IMR-90 (cell line): Measurements from ENCODE around the gene OXLD1.

ENCODE experiments used
- BHLHE40 ChIP-seq: fragments of 150-350 bp; IDR thresholded peaks from 2 replicates; pipeline ENCODE4 v1.6.1; 2016; ENCODE audit warnings: mild to moderate bottlenecking, low read depth, low read length
- ELK1 ChIP-seq: fragments of 150-350 bp; IDR thresholded peaks from 2 replicates; pipeline ENCODE4 v1.6.1; 2016; ENCODE audit warnings: low read depth, mild to moderate bottlenecking, low read length, moderate library complexity, borderline replicate concordance
- MAZ ChIP-seq: IDR thresholded peaks from 2 replicates; pipeline ENCODE4 v1.6.1; 2012; ENCODE audit warnings: low read depth, mild to moderate bottlenecking, low read length, improper control_type of control experiment, moderate library complexity, borderline replicate concordance
- POLR2A ChIP-seq: IDR thresholded peaks from 2 replicates; pipeline ENCODE4 v1.6.1; 2012; ENCODE audit warnings: mild to moderate bottlenecking, low read depth, low read length
- RAD21 ChIP-seq: IDR thresholded peaks from 2 replicates; pipeline ENCODE4 v1.6.1; 2012; ENCODE audit warnings: low read length, improper control_type of control experiment
- TF ChIP-seq, protein P1 (sequence below): conservative IDR thresholded peaks from 2 replicates; pipeline ENCODE4 v1.5.1; 2012; ENCODE audit warnings: mild to moderate bottlenecking, low read depth, low read length, improper control_type of control experiment
- TF ChIP-seq, protein P2 (sequence below): fragments of 150-350 bp; IDR thresholded peaks from 2 replicates; pipeline ENCODE4 v1.6.1; 2017; ENCODE audit warnings: mild to moderate bottlenecking, antibody characterized with exemption, low read length, low read depth

DNA sequence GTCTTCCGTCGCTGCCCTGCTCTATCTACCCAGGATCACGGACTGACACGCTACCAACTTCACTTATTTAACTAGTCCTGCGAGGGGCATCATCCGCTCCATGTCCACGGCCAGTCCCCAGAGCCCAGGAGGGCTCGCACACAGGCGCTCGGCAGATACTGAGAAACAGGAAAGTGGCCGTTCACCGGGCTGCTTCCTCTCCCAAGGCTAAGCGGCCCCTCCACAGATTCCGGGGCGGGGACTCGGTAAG, 388 bp downstream of the OXLD1 start:
- no peak for TF ChIP-seq BHLHE40
- TF ChIP-seq, protein P1, sequence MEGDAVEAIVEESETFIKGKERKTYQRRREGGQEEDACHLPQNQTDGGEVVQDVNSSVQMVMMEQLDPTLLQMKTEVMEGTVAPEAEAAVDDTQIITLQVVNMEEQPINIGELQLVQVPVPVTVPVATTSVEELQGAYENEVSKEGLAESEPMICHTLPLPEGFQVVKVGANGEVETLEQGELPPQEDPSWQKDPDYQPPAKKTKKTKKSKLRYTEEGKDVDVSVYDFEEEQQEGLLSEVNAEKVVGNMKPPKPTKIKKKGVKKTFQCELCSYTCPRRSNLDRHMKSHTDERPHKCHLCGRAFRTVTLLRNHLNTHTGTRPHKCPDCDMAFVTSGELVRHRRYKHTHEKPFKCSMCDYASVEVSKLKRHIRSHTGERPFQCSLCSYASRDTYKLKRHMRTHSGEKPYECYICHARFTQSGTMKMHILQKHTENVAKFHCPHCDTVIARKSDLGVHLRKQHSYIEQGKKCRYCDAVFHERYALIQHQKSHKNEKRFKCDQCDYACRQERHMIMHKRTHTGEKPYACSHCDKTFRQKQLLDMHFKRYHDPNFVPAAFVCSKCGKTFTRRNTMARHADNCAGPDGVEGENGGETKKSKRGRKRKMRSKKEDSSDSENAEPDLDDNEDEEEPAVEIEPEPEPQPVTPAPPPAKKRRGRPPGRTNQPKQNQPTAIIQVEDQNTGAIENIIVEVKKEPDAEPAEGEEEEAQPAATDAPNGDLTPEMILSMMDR, result no peak
- TF ChIP-seq, protein P2, sequence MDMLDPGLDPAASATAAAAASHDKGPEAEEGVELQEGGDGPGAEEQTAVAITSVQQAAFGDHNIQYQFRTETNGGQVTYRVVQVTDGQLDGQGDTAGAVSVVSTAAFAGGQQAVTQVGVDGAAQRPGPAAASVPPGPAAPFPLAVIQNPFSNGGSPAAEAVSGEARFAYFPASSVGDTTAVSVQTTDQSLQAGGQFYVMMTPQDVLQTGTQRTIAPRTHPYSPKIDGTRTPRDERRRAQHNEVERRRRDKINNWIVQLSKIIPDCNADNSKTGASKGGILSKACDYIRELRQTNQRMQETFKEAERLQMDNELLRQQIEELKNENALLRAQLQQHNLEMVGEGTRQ, result no peak
- no peak for TF ChIP-seq POLR2A
- TF ChIP-seq RAD21, result no peak
- TF ChIP-seq ELK1, result no peak
- TF ChIP-seq MAZ, result no peak
